OCI-LY1 (cell line): ENCODE data around the gene GPX5.

Experiments
- H2AFZ ChIP-seq: fragments of 200-600 bp; sonication (generic), shearing (Covaris generic); 2 replicates; pipeline ENCODE4 v1.6.0; 2014; ENCODE audit warnings: antibody characterized with exemption, mild to moderate bottlenecking, low read length
- H3F3A ChIP-seq: fragments of 200-600 bp; sonication (generic), shearing (Covaris generic); 2 replicates; pipeline ENCODE4 v1.6.0; 2014; ENCODE audit warnings: mild to moderate bottlenecking, antibody characterized with exemption, low read length, moderate library complexity; ENCODE audit not compliant: insufficient read depth
- H3K27ac ChIP-seq: fragments of 200-600 bp; sonication (generic); 2 replicates; pipeline ENCODE4 v1.5.1; 2014; ENCODE audit warnings: low read length, mixed run types, mild to moderate bottlenecking, low read depth; ENCODE audit not compliant: poor library complexity, severe bottlenecking
- H3K27me3 ChIP-seq: fragments of 200-600 bp; sonication (generic); 2 replicates; pipeline ENCODE4 v1.6.0; 2014; ENCODE audit warnings: antibody characterized with exemption, mild to moderate bottlenecking, low read length, moderate library complexity; ENCODE audit not compliant: insufficient read depth
- H3K36me3 ChIP-seq: fragments of 200-600 bp; sonication (generic); 2 replicates; pipeline ENCODE4 v1.6.1; 2014; ENCODE audit warnings: mild to moderate bottlenecking, antibody characterized with exemption, low read length, moderate library complexity, mixed read lengths; ENCODE audit not compliant: insufficient read depth
- H3K4me1 ChIP-seq: fragments of 200-600 bp; sonication (generic); 2 replicates; pipeline ENCODE4 v1.5.1; 2014; ENCODE audit warnings: mild to moderate bottlenecking, low read length, moderate library complexity; ENCODE audit not compliant: insufficient read depth, severe bottlenecking
- H3K4me2 ChIP-seq: fragments of 200-600 bp; sonication (generic), shearing (Covaris generic); 2 replicates; pipeline ENCODE4 v1.6.1; 2014; ENCODE audit warnings: low read length
- H3K4me3 ChIP-seq: fragments of 200-600 bp; sonication (generic); 2 replicates; pipeline ENCODE4 v1.5.1; 2014; ENCODE audit warnings: low read length, low read depth, mild to moderate bottlenecking, mixed read lengths; ENCODE audit not compliant: poor library complexity, severe bottlenecking
- H3K79me2 ChIP-seq: fragments of 200-600 bp; shearing (Covaris generic); 2 replicates; pipeline ENCODE4 v1.6.1; 2016; ENCODE audit warnings: mixed run types, low read length, mixed read lengths; ENCODE audit not compliant: insufficient read depth
- H3K9ac ChIP-seq: fragments of 200-600 bp; sonication (generic), shearing (Covaris generic); 2 replicates; pipeline ENCODE4 v1.6.1; 2014; ENCODE audit warnings: mild to moderate bottlenecking, low read length, mixed read lengths
- H3K9me2 ChIP-seq: fragments of 200-600 bp; sonication (generic), shearing (Covaris generic); 2 replicates; pipeline ENCODE4 v1.6.1; 2014; ENCODE audit warnings: low read depth, mild to moderate bottlenecking, low read length, mixed read lengths
- H3K9me3 ChIP-seq: fragments of 200-600 bp; shearing (Covaris generic); 2 replicates; pipeline ENCODE4 v1.6.1; 2014; ENCODE audit warnings: low read length, mixed read lengths
- H4K20me1 ChIP-seq: fragments of 200-600 bp; sonication (generic), shearing (Covaris generic); 2 replicates; pipeline ENCODE4 v1.6.0; 2016; ENCODE audit warnings: mild to moderate bottlenecking, low read length; ENCODE audit not compliant: insufficient read depth
- CTCF ChIP-seq: fragments of 200-600 bp; sonication (generic), shearing (Covaris generic); IDR thresholded peaks from 2 replicates; pipeline ENCODE4 v1.5.1; 2017; ENCODE audit warnings: mild to moderate bottlenecking, antibody characterized with exemption, low read length, moderate library complexity, mixed read lengths
- EZH2 ChIP-seq: fragments of 200-600 bp; sonication (generic), shearing (Covaris generic); IDR thresholded peaks from 2 replicates; pipeline ENCODE4 v1.8.0; 2017; ENCODE audit warnings: borderline replicate concordance, mixed run types, mild to moderate bottlenecking, antibody characterized with exemption, low read length, moderate library complexity, mixed read lengths

GPX5 gene

GRCh38 chr6:28537509-28538140, 11.9 kb downstream of the GPX5 start:
- no peak for TF ChIP-seq EZH2
- no peak for TF ChIP-seq CTCF
- H3K9ac ChIP-seq, result no peak overlapping the region
- no peaks in the 10 kb centered on the region for H3K4me1 ChIP-seq
- no peaks in the 10 kb centered on the region; the same call in 1 of the 2 replicates for H3K9me3 ChIP-seq
- no peaks in the 10 kb centered on the region for H3K27me3 ChIP-seq
- H3K36me3 ChIP-seq, result no peaks in the 10 kb centered on the region
- no peaks in the 10 kb centered on the region for H3K79me2 ChIP-seq
- no peaks in the 10 kb centered on the region for H4K20me1 ChIP-seq
- no peak overlapping the region for H3K27ac ChIP-seq
- no peak overlapping the region for H3K4me3 ChIP-seq
- no peak overlapping the region for H3K4me2 ChIP-seq
- no peaks in the 10 kb centered on the region for H3K9me2 ChIP-seq
- H3F3A ChIP-seq, result no peaks in the 10 kb centered on the region
- no peak overlapping the region for H2AFZ ChIP-seq

- Histone ChIP-seq H3K79me2 (no peaks in the 10 kb centered on the region), H3K27ac (no peak overlapping the region), H3K9me3 (no peaks in the 10 kb centered on the region; the same call in 1 of the 2 replicates), H3K4me1 (peaks cover 13% of the 10 kb centered on the region), H2AFZ (no peak overlapping the region), H3K9me2 (no peaks in the 10 kb centered on the region), H3K4me2 (peak overlapping the region; percentile 78; the same call in 1 of the 2 replicates), H3K36me3 (no peaks in the 10 kb centered on the region), H3K4me3 (peak overlapping the region; percentile 63), H3K27me3 (no peaks in the 10 kb centered on the region), H3F3A (no peaks in the 10 kb centered on the region), H3K9ac (no peak overlapping the region), H4K20me1 (no peaks in the 10 kb centered on the region)
- TF ChIP-seq EZH2 (no peak), CTCF (no peak)
Measured at GRCh38 chr6:28541996-28542395, 16.3 kb downstream of the GPX5 start.

- Histone ChIP-seq H3K4me1 (peaks cover 13% of the 10 kb centered on the region), H3K79me2 (no peaks in the 10 kb centered on the region), H3K9me2 (no peaks in the 10 kb centered on the region), H3K9me3 (no peaks in the 10 kb centered on the region; the same call in 1 of the 2 replicates), H3F3A (no peaks in the 10 kb centered on the region), H3K36me3 (no peaks in the 10 kb centered on the region), H2AFZ (no peak overlapping the region), H4K20me1 (no peaks in the 10 kb centered on the region), H3K4me3 (peak overlapping the region; percentile 63), H3K4me2 (peak overlapping the region; percentile 78), H3K27ac (no peak overlapping the region), H3K9ac (peak overlapping the region; percentile 39; the same call in 1 of the 2 replicates), H3K27me3 (no peaks in the 10 kb centered on the region)
- TF ChIP-seq CTCF (peak; percentile 64), EZH2 (no peak)
Measured at GRCh38 chr6:28542440-28543296, 17.0 kb downstream of the GPX5 start.
